IPS DF 4.7 (cell line): ENCODE results near the gene IL27RA.

ENCODE experiments used
- DNase-seq: peaks from one replicate; pipeline ENCODE4 v3.0.0-alpha.2; 2013; ENCODE audit warnings: low spot score; ENCODE audit errors: extremely low read depth

Gene IL27RA

DNA sequence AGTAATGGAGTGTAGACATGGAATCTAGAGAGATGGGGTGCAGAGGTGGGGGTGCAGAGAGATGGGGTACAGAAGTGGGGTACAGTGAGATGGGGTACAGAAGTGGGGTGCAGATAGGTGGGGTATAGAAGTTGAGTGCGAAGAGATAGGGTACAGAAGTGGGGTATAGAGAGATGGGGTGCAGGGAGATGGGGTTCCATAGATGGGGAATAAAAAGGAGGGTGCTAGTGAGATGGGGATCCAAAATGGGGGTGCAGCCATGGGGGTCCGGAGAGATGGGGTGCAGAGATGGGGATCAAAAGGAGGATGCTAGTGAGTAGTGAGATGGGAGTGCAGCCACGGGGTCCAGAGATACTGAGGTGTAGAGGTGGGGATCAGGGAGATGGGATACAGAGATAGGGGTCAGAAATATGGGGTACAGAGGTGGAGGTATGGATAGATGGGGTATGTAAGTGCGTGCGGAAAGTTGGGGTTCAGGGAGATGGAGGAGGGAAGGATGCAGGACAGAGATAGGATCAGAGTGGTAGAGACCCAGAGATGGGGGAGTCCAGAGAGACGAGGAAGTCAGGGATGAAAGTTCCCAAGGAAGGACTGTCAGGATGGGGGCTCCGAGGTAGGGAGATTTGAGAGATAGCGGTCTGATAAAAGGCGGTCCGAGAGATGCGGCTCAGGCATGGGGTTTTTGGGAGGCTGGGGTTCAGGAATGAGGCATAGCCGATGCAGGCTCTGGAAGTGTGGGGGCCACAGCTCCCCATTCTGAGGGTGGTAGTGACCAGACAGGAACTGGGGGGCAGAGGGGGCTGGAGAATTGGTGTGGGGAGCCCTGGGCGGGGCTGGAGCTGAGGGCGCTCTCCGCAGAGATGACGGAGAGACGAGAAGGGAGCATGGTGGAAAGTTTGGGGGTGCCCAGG, 26.9 kb downstream of the IL27RA start:
- no peak for DNase-seq

DNA sequence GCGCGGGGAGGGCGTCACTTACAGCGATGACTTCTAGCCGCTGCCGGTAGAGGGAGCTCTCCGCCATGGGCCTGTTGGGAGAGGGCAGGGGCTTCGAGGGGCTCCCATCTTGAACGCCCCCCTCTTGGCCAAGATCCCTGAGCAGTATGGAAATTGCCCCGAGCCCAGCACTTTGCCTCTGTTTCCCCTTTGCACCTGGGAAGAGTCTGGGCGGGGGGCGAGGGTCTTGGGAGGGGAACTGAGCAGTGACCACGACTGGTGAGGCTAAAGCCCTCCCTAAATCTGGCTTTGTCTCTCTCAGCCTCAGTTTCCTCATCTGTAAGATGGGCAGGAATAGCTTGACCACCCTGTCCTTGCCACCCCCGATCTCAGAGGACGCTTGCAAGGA, 27.5 kb downstream of the IL27RA start:
- no peak for DNase-seq

DNA sequence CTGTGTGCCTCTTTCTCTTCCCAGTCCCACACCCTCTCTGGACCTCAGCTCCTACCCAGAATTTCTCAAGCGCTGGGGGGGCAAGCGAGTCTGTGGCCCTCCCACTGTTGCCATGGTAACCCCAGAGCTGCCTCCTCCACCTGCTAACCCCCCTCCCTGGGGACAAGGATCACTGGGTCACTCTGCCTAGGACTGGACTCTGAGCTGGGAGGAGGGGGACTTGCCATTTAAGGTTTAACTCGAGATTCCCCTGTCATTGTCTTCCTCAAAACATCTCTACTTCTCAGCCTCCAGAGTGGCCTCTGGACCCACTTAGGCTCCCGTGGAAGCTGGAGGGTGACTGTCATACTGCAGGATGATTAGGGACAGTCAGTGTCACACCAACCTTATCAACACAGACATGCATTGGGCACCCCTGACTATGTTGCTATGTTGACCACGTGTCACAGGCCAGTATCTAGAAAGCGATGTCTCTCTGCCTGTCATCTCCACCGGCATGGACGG, 28.1 kb downstream of the IL27RA start:
- DNase-seq: no peak

DNA sequence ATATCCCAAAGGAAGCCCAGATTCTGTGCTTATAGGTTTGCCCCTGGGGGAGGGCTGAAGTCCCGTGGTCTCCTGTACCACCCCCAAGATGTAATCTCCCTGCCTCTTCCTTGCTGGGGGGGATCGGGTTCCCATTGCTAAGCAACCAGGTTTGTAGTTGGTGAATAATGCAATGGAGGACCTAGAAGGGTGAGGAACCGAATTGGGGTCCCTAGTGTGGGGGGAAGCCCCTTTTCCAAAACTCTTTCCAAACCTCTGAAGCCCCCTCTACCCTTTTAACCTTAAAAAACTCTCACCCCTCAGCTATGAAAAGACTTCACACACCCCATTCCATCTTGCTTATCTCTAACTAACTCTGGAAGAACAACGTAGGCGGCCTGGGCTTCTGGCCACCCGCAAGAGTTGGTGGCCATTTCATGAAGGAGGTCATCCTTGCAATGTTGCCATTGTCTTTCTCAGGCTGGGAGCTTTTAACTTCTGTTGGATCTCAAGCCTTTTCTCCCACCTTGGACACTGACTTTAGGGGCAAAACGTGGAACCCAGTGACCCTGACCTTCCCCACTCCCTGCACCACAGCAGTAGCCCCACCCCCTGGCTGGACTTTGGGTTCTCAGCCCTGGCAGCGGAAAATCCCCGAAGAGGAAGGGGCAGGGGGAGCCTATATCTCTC, 29.7 kb downstream of the IL27RA start:
- no peak for DNase-seq

DNA sequence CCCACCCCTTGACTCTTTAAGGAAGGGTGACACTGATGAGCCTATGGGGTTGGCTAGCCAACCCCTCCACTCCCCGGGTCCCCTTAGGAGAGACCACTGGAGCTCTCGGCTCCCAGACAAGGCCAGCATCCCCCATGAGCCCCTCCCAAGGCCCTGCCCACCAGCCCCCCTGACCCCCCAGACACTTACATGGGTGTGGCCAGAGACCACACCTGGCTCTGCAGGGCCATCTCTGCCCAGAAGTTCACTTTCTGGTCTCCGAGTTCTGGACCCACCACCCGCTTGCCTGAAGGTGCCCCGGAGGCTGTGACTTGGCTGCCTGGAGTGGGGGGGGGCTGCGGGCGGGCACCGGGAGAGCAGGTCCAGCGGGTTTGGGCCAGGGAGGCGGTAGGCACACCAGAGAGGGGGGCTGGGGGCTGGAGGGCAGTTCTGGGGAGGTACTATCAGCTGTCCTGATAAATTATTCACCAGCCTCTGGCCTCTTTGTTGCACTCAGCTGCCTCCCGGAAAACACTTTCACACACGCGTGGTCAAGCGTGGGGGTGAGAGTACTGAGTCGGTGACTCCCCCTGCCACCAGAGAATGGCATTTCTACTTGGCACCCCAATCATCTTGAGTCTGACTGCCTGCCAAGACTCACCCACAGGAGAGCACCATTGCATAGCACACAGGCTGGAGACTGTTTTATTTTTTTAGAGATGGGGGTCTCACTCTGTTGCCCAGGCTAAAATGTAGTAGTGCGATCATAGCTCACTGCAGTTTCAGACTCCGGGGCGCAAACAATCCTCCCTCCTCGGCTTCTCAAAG, 30.4 kb downstream of the IL27RA start, which contains the start of gene PALM3:
PALM3 (minus strand) TSS at position 326 of the 807 bp plus-strand sequence; CDS start at position 230, 96 bp downstream.
- DNase-seq: no peak

DNA sequence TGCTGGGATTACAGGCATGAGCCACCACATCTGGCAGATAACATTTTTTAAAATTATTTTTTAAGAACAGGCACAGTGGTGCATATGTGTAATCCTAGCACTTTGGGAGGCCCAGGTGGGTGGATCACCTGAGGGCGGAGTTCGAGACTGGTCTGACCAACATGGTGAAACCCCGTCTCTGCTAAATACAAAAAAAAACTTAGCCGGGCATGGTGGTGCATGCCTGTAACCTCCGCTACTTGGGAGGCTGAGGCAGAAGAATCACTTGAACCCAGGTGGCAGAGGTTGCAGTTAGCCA, 30.9 kb downstream of the IL27RA start:
- DNase-seq: no peak

DNA sequence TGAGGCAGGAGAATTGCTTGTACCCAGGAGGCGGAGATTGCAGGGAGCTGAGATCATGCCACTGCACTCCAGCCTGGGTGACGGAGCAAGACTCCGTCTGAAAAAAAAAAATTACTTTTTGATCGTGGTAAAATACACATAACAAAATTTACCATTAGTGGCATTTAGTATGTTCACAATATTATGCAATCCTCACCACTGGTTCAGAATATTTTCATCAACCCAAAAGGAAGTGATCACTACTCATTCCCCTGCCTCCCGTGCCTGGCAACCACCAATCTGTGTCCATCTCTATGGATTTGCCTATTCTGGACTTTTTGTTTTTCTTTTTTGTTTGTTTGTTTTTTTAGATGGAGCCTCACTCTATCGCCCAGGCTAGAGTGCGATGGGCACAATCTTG, 31.5 kb downstream of the IL27RA start:
- DNase-seq: no peak

DNA sequence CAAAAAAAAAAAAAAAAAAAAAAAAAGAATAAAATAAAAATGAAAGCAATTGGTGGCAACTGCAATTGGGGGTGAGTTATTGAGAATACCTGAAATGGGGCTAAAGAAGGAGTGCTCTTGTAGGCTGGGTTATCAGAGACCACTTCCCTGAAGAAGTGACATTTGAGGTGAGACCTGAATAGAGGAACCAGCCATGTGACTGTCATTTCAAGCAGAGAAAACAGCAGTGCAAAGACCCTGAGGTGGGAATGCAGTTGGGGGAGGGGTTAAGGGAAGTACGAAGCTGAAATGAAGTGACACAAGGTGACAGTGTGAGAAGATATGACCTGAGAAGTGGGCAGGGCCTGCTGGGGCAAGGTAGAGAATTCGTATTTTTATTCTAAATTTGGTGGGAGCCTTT, 34.6 kb downstream of the IL27RA start:
- DNase-seq: no peak

DNA sequence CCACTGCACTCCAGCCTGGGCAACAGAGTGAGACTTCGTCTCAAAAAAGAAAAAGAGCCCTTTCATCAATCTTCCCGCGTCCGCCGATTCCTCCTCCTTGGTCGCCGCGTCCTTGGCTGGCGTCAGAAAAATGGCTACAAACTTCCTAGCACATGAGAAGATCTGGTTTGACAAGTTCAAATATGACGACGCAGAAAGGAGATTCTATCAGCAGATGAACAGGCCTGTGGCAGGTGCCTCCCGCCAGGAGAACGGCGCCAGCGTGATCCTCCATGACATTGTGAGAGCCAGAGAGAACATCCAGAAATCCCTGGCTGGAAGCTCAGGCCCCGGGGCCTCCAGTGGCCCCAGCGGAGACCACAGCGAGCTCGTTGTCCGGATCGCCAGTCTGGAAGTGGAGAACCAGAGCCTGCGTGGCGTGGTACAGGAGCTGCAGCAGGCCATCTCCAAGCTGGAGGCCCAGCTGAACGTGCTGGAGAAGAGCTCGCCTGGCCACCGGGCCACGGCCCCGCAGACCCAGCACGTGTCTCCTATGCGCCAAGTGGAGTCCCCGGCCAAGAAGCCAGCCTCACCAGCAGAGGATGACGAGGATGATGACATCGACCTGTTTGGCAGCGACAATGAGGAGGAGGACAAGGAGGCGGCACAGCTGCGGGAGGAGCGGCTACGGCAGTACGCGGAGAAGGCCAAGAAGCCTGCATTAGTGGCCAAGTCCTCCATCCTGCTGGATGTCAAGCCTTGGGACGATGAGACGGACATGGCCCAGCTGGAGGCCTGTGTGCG, 38.9 kb downstream of the IL27RA start:
- no peak for DNase-seq

DNA sequence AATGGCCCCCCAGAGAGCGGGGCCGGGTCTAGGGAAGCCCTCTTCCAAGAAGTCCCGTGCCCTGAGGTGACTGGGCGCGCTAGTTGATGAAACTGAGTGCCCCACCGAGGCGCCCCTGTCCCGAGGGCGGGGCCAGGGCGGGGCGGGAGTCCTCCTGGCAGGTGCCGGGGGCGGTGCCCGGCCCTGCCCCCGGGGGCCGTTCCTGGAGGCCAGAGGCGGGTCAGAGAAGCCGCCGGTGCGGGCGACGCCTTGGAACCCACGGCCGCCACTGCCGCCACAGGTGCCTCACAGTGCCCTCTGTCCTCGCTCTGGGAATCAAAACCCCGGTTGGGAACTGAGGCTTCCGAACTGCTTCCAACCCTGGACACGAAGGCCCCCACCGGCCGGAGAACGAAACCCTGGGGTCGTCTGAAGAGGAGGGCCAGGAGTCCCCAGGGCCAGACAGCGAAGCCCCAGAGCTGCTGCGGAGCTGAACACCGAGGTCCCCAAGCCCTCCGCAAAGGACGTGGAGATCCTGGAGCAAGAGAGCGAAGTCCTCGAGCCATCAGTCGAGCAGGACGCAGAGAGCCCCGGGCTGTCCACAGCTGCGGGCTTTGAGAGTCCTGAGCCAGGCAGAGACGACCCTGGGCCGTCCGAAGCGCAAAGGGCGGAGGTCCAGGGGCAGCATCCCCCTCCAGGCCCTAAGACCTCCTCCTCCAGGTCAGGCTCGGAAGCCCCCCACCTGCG, 41.1 kb downstream of the IL27RA start, which contains the start of gene MISP3:
MISP3 (plus strand) TSS at position 252 of the 726 bp plus-strand sequence. CDS start 524 bp downstream, outside the sequence.
- no peak for DNase-seq

DNA sequence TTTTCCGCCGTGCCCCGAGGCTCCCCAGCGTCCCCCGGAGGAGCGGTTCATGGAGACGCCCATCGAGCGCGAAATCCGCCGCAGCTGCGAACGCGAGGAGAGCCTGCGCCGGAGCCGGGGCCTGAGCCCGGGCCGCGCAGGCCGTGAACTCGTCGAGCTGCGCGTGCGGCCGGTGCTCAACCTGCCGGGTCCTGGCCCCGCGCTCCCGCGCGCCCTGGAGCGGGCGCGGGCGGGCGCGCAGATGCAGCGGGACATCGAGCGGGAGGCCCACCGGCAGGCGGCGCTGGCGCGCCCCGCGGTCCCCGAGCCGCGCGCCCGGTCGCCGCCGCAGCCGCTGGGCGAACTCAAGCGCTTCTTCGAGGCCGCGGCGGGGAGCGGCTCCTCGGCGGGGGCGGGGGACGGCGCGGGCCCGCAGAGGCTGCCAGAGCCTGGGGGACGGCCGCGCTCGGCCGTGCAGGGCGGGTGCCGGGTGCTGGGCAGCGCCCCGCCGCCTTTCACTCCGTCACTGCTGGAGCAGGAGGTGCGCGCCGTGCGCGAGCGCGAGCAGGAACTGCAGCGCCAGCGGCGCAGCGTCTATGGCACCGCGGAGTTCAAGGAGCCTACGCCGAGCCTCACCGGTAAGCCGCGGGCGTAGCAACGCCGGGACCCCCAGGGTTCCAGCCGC, 41.8 kb downstream of the IL27RA start:
- DNase-seq: no peak

DNA sequence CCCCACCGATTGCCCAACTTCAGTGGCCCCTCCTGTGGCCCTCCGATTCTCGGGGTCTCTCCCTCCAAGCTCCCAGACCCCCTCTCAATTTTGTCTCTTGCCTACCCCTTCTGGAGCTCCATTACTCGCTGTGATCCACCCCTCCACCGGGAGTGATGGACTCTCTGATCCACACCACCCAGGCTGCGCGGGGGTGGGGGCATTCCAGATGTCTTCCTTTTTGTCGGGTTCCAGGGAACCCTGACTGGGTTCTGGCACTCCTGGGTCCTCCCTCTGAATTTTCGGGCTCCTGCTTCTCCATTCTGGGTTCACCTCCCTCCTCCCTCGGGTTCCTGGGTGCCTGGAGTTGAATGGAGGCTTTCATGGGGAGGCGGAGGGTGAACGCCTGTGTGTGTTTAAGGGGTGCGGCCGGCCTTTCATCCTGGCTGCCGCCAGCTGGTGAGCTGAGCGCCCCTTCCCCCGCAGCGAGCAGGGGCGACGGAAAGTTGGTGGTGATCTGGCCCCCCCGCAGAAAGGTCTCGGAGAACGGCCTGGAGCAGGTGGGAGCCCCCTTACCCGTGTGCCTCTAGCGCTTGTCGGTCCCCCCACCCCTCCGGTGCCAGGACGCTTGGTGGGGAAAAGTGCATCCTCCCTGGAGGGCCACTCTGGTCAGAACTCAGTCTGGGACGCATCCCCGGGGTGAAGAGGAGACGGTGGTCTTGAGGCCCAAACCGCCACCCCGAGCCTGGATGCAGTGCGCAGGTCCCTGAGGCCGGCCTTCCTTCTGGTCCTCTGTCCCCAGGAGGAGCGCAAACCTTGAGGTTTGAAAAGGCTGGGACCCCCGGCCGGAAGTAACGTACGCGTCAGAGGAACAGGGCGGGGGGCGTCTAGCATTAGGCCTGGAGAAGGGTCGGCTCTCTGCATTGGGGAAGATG, 42.6 kb downstream of the IL27RA start:
- DNase-seq: no peak

DNA sequence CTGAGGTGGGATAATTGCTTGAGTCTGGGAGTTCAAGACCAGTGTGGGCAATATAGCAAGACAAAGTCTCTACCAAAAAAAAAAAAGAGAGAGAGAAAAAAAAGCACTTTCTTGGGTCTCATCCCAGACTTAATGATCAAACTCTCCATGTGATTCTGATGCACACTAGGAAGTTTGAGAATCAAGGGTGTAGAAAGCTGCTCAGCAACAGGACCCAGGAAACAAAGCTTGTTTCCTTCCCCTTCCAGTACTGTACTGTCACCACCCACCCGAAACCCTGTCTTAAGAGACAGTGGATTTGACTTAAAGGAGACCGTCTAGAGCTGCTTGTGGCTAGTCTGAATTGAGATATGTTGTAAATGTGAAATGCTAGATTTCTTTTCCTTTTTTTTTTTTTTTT, 46.8 kb downstream of the IL27RA start:
- DNase-seq: no peak

DNA sequence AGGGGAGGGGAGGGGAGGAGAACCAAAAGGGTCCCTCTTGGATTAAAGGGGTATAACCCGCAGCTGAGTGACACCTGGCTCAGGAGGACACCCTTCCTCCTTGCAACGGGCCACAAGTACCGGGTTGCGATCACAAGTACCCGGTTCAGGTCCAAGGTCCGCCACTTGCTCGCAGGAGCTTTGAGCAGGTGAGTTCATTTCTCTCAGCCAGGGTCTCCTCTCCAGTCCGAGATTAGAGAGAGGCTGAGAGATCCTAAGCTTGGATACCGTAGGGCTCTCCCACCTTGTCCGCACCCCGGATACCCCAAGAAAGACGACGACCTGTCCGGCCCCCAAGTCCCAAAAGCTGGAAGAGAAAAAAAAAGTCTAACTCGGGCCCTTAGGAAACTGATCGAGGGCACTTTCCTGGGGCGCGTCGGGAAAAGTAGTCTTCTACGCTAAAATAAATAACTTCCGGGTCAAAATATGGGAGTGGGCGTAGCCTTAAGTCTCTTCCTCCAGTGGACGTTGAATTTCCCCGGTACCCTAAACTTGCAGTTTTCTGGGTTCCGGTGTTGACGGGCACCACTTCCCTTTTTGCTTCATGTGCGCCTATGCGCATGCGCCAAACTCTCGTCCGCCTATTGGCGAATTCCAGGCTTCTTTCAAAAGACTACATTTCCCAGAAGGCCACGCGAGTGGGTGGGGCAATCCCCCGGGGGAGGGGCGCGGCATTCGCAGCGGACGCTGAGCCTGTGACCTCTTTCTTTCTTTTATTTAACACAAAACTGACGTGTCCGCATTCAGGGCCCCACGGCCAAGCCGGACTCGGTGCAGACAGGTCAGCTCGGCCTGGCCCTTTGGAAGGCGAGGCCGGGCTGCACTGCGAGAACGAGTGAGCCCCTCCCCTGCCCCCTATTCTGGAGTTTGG, 49.6 kb downstream of the IL27RA start:
- DNase-seq: peak; percentile 97

DNA sequence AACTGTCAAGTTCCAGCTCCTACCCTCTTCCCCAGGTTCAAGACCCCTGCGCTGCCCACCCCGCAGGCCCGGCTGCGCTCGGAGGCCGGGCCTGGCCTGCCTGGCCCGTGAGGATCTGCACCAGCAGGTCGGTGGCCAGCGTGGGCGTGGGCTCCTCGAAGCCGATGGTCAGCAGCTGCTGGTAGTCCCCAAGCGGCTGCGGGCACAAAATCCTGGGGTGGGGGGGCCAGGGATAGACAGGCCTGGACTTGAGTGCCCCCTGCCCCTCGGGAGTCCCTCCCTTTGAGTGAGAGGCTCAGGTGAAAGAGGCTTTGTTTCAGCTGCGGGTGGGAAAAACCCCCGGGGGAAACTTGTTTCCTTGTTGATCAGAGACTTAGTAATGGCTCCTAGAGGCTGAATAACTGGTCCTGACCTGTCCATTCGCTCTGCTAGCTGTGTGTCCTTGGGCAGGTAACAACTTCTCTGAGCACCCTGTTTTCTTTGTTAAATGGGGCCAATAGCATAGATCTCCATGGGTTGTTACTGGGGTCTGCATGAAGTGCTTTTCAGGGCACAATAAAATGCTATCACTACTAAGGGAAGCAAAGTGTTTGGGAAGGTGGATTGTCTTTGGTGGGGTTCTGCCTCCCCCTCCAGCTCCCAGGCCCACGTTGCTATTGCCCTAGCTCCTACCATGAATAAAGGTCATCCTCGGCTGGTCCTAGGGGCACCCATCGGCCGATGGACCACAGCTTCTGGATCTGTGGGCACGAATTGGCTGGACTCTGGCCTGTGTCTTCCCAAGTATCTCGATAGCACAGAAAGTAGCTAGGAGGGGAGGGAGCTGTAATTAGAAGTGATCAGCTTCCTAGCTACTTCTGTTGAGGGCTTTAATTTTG, 50.5 kb downstream of the IL27RA start:
- no peak for DNase-seq

DNA sequence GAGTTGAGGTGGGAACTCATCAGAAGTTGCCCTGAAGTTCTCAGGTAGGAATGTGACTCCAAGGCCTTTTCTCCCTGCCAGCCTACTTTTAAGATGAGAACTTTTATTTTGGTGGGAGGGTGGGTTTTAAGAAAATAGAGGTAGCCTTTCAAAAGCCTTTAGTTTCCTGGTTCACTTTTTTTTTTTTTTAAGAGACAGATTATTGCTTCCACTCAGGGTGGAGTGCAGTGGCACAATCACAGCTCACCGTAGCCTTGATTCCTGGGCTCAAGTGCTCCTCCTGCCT, 51.1 kb downstream of the IL27RA start:
- no peak for DNase-seq
